ENCODE measurements around the gene GAS7.

The GAS7 gene

DNA sequence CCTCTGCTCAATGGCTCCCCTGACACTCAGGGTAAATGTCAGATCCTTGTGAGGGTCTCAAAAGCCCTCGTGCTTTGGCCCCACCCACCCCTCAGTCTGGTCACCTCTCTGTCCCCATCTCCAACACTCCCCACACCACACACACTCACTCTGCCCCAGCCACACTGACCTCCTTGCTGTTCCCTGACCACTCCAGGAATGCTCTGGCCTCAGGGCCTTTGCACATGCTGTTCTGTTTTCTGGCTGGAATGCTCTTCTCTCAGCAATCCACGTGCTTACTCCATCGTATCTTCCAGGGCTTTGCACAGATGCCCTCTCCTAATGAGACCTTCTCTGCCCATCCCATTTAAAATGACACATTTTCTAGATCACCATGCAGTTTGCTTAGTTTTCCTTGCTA is 28.2 kb downstream of the GAS7 start:
- no peak for DNase-seq

DNA sequence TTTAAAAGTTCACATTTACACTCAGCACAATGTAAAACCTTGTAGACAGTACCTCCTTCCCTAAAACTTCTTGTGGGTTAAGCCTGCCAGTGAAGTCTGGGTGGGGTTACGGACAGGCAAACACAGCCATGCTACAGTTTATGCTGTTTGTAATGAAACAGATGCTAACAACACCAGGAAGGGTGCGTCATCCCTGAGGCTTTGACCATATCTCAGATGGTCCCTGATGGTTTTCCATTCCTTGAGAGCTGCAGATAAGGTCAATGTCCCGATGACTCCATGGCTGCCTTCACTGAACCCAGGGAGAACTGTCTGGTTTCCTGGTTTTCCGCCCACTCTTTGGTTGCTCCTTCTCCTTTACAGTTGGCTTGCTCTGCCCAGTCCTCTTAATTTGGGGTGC is 29.1 kb downstream of the GAS7 start:
- no peak for DNase-seq

DNA sequence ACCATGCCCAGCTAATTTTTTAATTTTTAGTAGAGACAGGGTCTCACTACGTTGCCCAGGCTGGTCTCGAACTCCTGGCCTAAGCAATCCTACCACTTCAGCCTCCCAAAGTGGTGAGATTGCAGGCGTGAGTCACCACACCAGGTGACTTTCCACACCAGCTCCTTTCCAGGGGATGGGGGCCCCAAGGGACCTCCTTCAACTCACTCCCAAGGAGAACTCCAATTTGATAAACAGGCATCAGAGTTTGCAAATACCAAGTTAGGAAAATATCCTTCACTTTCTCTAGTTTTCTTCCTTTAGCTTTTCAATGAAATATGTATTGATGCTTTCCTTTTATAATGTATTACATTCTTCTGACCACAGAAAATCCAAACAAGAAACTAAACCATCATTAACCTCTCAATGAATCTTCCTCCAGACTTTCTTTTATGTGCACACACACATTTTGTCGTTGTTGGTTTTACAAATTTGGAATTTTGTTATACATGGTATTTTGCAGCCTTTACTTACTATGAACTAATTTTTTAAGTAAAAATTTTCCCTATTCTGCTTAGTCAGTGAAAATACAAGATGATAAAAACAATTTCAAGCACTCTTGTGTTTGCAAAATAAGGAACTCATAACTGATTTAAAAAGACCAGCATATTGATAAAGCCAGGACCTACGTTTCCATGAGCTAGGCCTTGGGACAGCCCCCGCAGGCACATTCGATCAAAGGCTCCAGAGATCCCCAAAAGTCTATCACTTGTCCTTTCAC is 32.0 kb downstream of the GAS7 start:
- no peak for DNase-seq

DNA sequence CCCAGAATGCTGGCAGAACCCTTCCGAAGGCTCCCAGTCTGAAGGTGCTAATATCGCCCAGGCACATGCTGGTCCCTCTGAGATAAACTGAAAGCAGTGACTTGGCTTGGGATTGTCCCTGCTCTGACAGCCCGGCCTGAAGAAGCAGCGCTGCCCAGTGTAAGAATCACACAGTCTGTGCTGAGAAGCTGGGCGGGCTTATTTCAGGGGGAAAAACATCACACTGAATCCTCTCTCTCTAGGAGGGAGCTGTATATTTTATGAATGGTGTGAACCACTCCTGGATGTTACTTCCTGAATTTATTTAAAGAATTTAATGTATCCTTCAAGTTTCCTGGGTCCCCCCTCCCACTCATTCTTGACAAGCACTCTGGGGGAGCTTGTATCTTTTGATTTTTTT is 36.3 kb downstream of the GAS7 start:
- no peak for DNase-seq

DNA sequence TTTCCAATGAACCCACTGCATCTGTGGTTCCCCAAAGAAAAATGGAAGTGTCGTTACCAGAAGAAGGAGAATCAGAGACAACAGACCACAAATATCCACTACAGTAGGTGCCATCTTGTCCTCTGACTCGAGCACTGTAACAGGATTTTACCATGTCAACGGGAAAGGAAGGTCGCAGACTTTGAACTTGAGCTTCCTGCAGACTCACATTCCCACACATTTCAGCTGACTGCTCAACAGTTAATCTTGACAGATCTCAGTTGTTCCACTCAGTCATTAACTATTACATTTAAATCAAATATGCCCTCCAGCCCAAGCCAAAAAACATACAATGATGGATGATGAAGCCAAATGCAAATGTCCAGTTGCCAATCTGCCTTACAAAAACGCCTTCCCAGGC is 37.0 kb downstream of the GAS7 start:
- DNase-seq: no peak

DNA sequence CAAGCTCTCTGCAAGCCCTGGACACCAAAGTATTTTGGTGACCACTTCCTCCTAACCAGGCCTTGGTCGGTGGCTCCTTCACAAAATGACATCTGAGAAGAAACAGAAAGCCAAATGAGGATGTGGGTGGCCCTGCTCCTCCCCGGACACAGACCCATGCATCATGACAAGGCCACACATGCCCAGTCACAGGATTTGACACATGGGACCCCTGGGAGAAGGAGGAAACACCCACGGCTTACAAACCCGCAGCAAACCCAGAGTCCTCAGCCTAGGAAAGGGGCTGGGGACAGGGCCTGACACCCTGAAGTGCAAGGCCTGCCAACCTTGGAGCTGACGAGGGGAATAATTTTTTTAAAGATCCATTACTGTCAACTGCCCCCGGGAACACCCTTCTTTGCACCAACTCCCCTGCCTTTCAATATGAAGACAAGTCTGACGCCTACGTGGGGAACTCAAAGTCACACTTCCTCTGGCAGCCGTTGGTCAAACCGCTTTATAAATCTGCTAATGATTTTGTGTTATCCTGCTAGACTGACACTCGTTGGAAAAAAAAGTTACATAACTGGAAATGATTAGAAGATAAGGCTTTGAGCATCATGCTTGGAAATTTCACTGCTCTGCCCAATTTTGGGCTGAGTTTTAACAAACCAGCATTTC is 41.3 kb downstream of the GAS7 start:
- DNase-seq: no peak

DNA sequence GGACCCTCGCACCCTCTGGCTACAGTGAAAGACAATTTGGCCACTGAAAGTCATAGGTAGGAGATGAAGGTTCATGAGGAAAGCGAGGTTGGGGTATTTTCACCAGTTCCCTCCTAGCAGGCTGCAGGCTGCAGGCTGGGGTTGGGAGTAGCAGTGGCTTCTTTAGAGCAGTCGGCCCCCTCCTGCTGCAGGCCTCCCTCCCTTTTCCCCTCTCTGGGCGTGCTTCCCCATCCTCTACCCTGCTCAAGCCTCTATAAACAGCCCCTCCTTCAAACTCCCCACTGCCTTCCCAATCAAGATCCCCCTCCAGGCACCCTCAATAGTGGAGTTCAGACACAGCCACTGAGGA is 41.8 kb downstream of the GAS7 start:
- no peak for DNase-seq

DNA sequence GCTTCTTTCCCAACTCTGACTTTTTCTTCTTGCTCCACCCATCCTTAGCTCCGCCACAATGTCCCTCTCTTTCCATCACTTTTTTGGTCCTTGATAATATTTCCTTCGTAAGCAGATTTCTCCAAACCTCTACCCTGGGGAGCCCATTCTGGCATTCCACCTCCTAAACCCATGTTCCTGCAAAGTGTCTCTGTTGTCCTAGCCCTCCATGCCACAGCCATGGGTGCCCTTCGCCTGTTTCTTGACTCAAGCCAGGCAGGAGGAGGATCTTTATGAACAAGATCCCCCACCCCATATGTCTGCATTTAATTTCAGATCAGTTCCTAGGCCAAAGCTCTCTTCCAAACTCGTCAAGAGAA is 42.4 kb downstream of the GAS7 start:
- DNase-seq: no peak

DNA sequence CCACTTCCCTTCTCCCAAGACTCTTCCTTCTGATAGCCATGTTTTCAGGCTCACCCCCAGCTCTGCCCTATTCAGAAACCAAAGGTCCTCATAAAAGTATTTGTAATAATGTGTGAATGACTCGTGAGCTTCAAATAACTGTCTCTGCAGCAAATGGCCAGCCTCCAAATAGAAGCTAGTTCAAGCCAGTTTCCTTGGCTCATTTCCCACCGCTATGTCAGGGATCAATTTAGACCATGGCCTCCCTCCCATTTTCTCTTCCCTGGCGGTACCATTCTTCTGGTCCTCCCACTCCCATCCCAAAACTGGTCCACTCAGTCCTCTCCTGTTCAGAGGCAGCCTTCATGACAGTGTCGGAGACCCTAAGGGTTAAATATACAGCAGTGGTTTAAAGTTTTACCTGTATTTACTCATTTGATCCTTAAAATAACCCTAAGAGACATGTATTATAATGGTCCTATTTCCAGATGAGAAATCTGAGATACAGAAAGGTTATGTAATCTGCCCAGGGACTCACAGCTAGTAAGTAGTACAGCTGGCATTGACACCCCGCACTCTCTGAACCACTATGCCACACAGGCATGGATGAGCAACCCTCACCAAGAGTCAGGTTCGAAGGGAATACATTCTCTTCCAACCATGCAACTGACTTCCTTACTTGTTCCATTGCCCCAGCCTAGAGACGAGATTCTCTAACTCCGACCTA is 42.9 kb downstream of the GAS7 start:
- no peak for DNase-seq

DNA sequence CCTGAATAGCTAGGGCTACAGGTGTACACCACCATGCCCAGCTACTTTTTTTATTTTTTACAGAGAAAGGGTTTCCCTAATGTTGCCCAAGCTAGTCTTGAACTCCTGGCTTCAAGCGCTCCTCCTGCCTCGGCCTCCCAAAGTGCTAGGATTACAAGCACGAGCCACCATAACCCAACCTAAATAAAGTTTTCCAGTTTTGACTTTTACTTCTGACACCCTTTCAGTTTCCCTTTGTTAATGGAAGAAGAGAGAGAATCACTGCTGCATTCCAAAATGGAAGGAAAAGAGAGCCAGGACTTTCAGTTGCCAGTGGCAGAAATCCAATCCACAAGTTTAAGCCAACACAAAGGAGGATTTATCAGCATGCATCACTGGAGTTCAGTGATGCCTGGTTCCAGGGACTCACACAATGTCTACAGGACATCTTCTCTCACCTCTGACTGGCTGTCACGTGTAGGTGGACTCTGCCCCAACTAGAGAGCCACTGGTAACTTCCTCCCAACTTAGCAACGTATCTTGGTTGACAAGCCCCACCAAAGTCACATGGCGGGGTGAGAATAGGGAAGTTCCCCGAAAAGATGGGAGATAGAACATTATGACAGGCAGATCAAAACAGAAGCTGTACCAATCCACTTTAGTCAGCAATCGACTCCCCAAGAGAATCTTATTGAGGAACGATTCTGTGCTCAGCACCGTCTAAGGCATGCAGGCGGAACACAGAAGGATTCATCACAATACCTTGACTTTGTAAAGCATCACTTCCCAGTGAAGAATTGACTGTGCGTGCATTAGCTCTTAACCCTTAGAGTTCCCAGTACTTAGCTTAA is 46.5 kb downstream of the GAS7 start:
- DNase-seq: no peak

DNA sequence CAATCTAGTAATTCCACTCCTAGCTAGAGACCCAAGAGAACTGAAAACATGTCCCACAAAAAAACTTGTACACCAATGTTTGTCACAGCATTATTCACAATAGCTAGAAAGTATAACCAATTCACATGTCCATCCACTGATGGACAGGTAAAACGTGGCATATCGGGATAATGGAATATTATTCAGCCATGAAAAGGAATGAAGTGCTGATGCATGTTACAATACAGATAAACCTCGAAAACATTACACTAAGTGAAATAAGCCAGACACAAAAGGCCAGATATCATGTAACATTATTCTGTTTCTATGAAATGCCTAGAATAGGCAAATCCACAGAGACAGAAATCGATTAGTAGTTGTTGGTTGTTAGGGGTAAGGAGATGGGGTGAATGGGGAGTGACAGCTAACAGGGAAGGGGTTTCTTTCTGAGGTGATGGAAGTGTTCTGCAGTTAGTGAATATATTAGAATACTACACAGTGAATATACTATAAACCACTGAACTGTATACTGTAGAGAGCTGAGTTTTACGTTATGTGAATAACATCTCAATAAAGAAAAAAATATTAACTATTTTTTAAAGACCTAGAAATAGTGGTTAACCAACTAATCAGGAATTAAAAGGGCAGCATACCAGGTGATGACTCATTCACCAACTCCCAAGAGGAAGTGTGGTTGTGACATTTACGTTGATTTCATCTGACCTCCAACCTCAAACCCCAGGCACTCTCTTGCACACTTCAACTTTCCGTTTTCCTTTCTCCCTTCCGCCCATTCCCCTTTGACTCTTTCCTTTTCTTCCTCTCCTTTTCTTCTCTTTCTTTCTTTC is 48.6 kb downstream of the GAS7 start:
- DNase-seq: no peak

DNA sequence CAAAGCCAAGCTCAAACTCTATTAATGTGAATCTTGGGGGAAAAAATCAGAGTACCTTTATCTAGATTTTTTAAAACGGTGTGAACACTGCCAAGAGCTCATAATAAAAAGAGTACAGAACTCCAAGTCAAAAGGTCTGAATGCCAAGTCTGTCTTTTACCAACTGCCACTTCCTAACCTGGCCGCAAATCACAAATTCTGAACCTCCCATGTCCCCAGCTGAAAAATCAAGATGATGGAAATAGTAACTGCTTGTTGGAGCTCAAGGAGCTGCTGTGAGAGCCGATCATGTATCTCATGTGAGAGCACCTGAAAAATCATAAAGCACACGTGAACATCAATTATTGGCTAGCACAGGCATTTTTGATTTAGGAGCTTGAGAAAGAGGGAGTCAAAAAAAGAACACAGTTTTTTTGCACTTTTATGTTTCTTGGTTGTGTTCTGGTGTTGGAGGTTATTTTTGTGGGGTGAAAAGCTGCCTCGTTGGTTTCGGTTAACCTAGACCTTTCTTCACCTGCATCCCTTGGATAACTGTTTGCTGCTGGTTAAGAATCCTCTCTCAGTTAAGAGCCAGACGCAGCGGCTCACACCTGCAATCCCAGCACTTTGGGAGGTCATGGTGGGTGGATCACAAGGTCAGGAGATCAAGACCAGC is 50.5 kb downstream of the GAS7 start:
- DNase-seq: no peak

DNA sequence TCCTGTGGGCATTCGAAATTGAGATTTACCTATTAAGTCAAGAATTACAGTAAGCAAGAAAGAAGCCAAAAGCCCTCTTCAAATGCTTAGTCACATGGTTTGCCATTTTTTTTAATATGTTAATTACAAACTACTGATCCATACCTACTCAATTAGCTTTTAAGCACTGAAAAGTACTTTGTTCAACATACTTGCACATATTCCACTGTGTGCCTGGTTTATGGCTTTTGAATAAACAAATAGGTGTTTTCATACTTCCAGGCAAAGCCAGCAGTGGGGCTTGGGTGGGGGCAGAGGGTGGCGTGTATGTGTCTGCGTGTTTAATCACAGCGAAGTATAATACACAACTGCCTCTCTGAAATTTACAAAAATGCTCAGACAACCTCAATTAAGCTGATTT is 51.4 kb downstream of the GAS7 start:
- DNase-seq: no peak

DNA sequence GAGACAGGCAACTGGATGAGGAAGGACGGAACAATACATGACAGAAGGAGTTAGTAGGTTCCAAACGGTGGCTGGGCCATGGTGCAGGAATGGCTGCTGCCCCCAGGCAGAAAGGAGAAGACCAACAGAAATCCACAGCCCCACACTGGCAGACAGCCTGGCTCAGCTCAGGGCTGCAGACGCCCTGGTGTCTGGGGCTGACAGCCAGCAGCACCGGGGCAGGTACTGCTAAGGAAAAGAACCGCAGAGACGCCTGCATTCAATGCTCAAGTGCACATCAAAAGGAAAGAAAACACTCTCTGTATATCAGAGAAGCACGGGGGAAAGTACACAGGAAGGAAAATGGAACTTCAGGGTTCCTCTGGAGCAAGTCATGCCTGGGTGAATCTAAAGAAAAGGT is 53.4 kb downstream of the GAS7 start:
- no peak for DNase-seq

DNA sequence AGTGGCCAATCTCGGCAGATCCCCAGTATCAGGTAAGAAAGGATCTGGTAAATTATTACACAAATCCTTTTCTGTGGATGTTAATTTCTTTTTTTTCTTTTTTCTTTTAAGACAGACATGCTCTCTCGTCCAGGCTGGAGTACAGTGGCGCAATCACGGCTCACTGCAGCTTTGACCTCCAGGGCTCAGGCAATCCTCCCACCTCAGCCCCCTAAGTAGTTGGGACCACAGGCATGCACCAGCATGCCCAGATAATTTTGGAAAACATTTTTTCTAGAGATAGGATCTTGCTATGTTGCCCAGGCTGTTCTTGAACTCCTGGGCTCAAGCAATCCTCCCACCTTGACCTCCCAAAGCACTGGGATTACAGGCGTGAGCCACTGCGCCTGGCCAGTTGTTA is 54.0 kb downstream of the GAS7 start:
- no peak for DNase-seq

DNA sequence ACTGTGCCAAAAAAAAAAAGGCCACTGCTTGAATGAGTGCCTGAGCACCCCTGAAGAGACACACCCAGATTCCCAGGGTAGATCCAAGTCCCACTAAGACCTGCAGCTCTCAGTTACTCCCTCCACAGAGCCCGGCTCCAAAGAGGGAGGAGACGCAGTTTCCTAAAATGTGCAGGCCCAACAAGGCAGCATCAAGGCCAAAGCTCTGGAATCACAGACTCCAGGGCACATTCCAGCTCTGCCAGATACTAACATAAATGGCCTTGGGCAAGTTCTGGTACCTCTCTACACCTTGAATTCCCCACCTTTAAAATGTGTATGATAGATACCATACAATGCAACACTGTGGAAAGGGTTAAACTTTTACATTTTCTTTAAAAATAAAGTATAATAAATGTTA is 57.0 kb downstream of the GAS7 start:
- DNase-seq: no peak

DNA sequence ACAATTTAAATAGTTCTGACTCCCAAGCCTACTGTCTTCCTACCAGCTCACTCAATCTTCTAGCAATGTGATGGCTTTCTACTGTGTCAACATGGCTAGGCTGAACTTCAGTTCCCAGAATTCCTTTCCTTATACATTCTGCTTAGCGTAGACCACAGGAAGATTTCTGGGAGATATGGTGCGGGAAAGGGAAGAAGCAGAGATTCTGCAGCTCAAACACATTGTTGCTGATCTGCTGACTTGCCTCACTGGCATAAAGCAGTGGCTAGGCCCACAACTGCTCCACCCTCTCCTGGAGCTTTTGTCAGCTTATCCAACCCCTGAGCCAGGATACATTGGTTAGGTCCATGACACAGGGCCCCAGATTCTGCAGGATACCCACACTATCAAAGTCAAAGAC is 58.8 kb downstream of the GAS7 start:
- no peak for DNase-seq

DNA sequence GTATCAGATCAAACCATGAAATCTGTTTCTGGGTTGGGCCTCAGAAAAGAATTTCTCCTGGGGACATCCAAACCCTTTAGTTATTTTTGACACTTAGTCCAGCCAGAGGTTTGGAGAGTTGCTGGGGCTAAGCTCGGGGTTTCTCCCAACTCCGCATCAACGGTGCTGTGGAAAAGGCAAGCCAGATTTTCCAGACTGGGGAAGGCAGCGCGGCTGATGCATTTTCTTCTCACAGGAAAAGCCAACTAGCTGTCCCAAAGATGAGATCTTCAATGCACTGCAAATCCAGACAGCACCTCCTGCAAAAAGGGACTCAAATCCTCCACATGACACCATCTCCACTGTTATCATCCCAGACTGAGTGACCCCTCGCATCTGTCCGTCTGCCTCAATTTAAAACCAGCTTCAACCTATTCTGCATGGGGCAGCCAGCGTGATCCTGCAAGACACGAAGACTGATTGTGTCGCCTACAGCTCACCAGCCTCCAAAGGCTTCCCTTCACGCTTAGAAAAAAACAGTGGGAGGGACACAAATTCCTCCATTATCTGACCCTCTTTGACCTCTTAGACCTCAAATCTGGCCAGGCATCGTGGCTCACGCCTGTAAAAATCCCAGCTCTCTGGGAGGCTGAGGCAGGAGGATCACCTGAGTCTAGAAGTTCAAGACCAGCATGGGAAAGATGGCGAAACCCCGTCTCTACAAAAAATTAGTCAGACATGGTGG is 62.0 kb downstream of the GAS7 start:
- no peak for DNase-seq

DNA sequence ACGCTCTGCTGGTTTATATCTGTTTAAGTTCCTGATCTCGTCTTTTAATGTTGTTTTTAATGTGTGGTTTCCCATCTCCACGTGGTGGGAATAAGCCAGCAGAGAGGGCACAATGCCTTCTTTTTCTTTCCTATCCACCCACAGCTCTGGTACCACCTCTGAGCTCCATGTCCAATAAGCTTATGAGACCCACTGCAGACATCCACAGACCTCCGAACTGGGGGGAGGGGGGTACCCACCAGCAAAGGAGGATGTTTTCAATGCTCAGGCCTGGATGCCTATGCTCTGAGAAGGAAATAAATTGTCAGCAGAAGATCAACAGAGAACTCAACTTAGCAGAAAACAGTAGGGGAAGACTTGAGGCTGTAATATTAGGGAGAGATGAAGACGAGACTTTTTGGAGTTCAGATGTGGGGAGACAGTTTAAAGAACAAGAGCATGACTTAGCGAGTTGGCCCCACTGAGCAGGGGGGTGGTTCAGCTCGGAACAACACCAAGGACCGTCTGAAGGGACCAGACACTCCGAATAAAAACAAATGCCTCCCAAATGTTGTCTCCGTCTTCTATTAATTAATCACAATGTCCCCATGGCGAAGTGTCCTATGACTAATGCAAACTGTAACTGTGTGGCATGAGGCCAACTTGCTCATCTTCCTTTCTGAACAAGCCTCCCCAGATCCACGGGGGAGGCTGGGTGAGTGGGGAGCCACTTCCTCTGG is 62.7 kb downstream of the GAS7 start:
- DNase-seq: no peak

DNA sequence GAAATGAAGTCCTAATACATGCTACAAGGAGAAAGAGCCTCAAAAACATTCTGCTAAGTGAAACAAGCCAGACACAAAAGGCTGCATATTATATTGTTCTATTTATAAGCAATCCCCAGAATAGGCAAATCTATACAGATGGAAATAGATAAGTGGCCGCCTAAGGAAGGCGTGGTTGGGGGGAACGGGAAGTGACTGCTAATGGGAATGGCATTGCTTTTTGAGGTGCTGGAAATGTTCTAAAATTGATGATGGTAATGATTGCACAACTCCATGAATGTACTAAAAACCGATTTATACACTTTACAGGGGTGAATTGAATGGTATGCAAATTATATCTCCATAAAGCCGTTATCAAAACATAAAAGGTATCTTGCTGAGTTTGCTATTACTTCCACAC is 67.7 kb downstream of the GAS7 start:
- no peak for DNase-seq

DNA sequence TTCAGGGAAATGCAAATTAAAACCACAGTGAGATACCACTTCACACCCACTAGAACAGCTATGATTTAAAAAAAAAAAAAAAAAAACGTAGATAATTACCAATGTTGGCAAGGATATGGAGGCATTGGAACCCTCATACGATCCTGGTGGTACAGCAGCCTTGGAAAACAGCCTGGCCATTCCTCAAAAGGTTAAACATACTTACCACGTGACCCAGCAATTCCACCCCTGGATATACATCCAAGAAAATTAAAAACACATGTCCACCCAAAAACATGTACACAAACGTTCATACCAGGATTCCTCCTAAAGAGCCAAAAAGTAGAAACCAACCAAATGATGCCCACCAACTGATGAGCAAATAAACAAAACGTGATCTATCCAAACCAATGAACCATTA is 68.1 kb downstream of the GAS7 start:
- DNase-seq: no peak

Data from activated CD4-positive, alpha-beta T cell treated with anti-CD3 and anti-CD28 coated beads, Interleukin-2, amount 50 U/mL, for 1 hour (primary cell).